GM23338 (cell line): ENCODE results near the gene NUTF2. TPM values are rescaled to one million over a fixed set of nuclear protein-coding genes. Genes with fewer than 3 reads are reported as not detected.

Experiments
- ATAC-seq: fragments of 200-7000 bp; cut with Tn5 transposase; 3 replicates; pipeline ENCODE4 v1.9.1; 2020
- DNase-seq: peaks from one replicate; pipeline ENCODE4 v3.0.0-alpha.2; 2015; ENCODE audit warnings: low spot score
- H2AFZ ChIP-seq: fragments of 200-600 bp; sonication (generic); 2 replicates; pipeline ENCODE4 v1.8.0; 2016; ENCODE audit warnings: antibody characterized with exemption, mild to moderate bottlenecking, moderate library complexity
- H3F3A ChIP-seq: fragments of 200-600 bp; sonication (generic); replicated peaks from 2 replicates; pipeline ENCODE4 v1.8.0; 2017; ENCODE audit warnings: antibody characterized with exemption, mixed run types, low read depth
- H3K27ac ChIP-seq: fragments of 200-600 bp; sonication (generic); 2 replicates; pipeline ENCODE4 v1.6.1; 2016; ENCODE audit warnings: low read depth
- H3K27me3 ChIP-seq: fragments of 200-600 bp; sonication (generic); 2 replicates; pipeline ENCODE4 v1.8.0; 2016; ENCODE audit warnings: mild to moderate bottlenecking, mixed run types, moderate library complexity; ENCODE audit not compliant: insufficient read depth
- H3K36me3 ChIP-seq: fragments of 200-600 bp; sonication (generic); 2 replicates; pipeline ENCODE4 v1.8.0; 2016; ENCODE audit warnings: mild to moderate bottlenecking; ENCODE audit not compliant: insufficient read depth
- H3K4me1 ChIP-seq: fragments of 200-600 bp; sonication (generic); 2 replicates; pipeline ENCODE4 v1.8.0; 2016; ENCODE audit warnings: mild to moderate bottlenecking, moderate library complexity; ENCODE audit not compliant: insufficient read depth
- H3K4me2 ChIP-seq: fragments of 200-600 bp; sonication (generic); 2 replicates; pipeline ENCODE4 v1.7.1; 2017; ENCODE audit warnings: mixed run types
- H3K4me3 ChIP-seq: fragments of 200-600 bp; sonication (generic); 2 replicates; pipeline ENCODE4 v1.6.1; 2016; ENCODE audit warnings: mixed run types
- H3K79me2 ChIP-seq: fragments of 200-600 bp; sonication (generic); replicated peaks from 2 replicates; pipeline ENCODE4 v1.8.0; 2017; ENCODE audit warnings: mild to moderate bottlenecking; ENCODE audit not compliant: insufficient read depth
- H3K9me2 ChIP-seq: fragments of 200-600 bp; sonication (generic); 2 replicates; pipeline ENCODE4 v1.8.0; 2017; ENCODE audit not compliant: insufficient read depth
- H4K20me1 ChIP-seq: fragments of 200-600 bp; sonication (generic); replicated peaks from 2 replicates; pipeline ENCODE4 v1.8.0; 2017; ENCODE audit warnings: mild to moderate bottlenecking; ENCODE audit not compliant: insufficient read depth
- H3K27ac Mint-ChIP-seq: 2 replicates; pipeline ENCODE4 v1.8.0; 2020; ENCODE audit warnings: inconsistent platforms, mild to moderate bottlenecking, moderate library complexity, mixed read lengths
- H3K27me3 Mint-ChIP-seq: 3 replicates; pipeline ENCODE4 v1.8.0; 2022; ENCODE audit warnings: low read depth, mild to moderate bottlenecking, moderate library complexity, mixed read lengths, inconsistent platforms; ENCODE audit not compliant: insufficient read depth, poor library complexity
- H3K36me3 Mint-ChIP-seq: 3 replicates; pipeline ENCODE4 v1.8.0; 2021; ENCODE audit warnings: low read depth, mild to moderate bottlenecking, inconsistent platforms, moderate library complexity, mixed read lengths
- H3K4me1 Mint-ChIP-seq: 3 replicates; pipeline ENCODE4 v1.8.0; 2020; ENCODE audit warnings: mild to moderate bottlenecking, inconsistent platforms, mixed read lengths
- H3K4me3 Mint-ChIP-seq: 3 replicates; pipeline ENCODE4 v1.8.0; 2021; ENCODE audit warnings: moderate library complexity, mild to moderate bottlenecking, inconsistent platforms, mixed read lengths
- H3K9me3 Mint-ChIP-seq: 3 replicates; pipeline ENCODE4 v1.8.0; 2020; ENCODE audit warnings: moderate library complexity, mild to moderate bottlenecking, inconsistent platforms, mixed read lengths
- CREB1 ChIP-seq: fragments of 250-450 bp; sonication (Bioruptor Pico); IDR thresholded peaks from 2 replicates; pipeline ENCODE4 v1.5.0; 2020; ENCODE audit warnings: low read depth, mild to moderate bottlenecking, moderate library complexity
- EZH2 ChIP-seq: fragments of 200-600 bp; sonication (generic); IDR thresholded peaks from one replicate; pipeline ENCODE4 v1.8.0; 2017; ENCODE audit warnings: antibody characterized with exemption, mild to moderate bottlenecking, low read depth; ENCODE audit not compliant: unreplicated experiment
- EZH2phosphoT487 ChIP-seq: fragments of 200-600 bp; sonication (generic); IDR thresholded peaks from one replicate; pipeline ENCODE4 v1.8.1; 2018; ENCODE audit warnings: antibody characterized with exemption; ENCODE audit not compliant: unreplicated experiment
- JUNB ChIP-seq: IDR thresholded peaks from one replicate; pipeline ENCODE4 v1.6.1; 2016; ENCODE audit warnings: antibody characterized with exemption; ENCODE audit not compliant: unreplicated experiment
- NANOG ChIP-seq: IDR thresholded peaks from 2 replicates; pipeline ENCODE4 v1.6.1; 2016; ENCODE audit warnings: antibody characterized with exemption, borderline replicate concordance
- POLR2AphosphoS5 ChIP-seq: IDR thresholded peaks from 2 replicates; pipeline ENCODE4 v1.6.1; 2016; ENCODE audit warnings: antibody characterized with exemption, low read depth
- STAT1 ChIP-seq: IDR thresholded peaks from one replicate; pipeline ENCODE4 v1.6.1; 2016; ENCODE audit warnings: antibody characterized with exemption; ENCODE audit not compliant: unreplicated experiment
- ZNF114 ChIP-seq: fragments of 250-450 bp; sonication (Bioruptor Pico); IDR thresholded peaks from 2 replicates; pipeline ENCODE4 v1.5.0; 2020; ENCODE audit warnings: mild to moderate bottlenecking, moderate library complexity
- ZNF331 ChIP-seq: fragments of 250-450 bp; sonication (Bioruptor Pico); IDR thresholded peaks from 2 replicates; pipeline ENCODE4 v1.5.0; 2020; ENCODE audit warnings: low read depth, mild to moderate bottlenecking, moderate library complexity
- polyA plus RNA-seq: library from polyadenylated mRNA; unstranded; fragments of >200 nt; fragmentation: Nextera tagmentation; extraction: Ambion mirVana; gene quantifications from 2 replicates; pipeline ENCODE4 v1.2.1, GENCODE V29; 2016
- total RNA-seq: library from RNA; depleted of rRNA; stranded (reverse); fragments of >200 nt; shearing (Covaris generic); gene quantifications from 2 replicates; pipeline ENCODE4 v1.2.3, GENCODE V29; 2014
- TF ChIP-seq, protein P1 (sequence below): IDR thresholded peaks from one replicate; pipeline ENCODE4 v1.6.1; 2018; ENCODE audit warnings: antibody characterized with exemption; ENCODE audit not compliant: unreplicated experiment
- TF ChIP-seq, protein P2 (sequence below): IDR thresholded peaks from 2 replicates; pipeline ENCODE4 v1.6.1; 2016; ENCODE audit warnings: antibody characterized with exemption
- TF ChIP-seq, protein P3 (sequence below): fragments of 250-450 bp; sonication (Bioruptor Pico); IDR thresholded peaks from 2 replicates; pipeline ENCODE4 v1.5.0; 2020; ENCODE audit warnings: mild to moderate bottlenecking, moderate library complexity
- TF ChIP-seq, protein P4 (sequence below), 2 experiments: fragments of 200-600 bp in 1 of 2; sonication (generic) in 1 of 2; conservative IDR thresholded peaks; 2 replicates each; pipeline versions ENCODE4 v1.5.1 to v1.6.1; 2016 to 2017; ENCODE audit warnings: antibody characterized with exemption in 2 of 2, low read depth in 2 of 2, mild to moderate bottlenecking in 2 of 2, moderate library complexity in 1 of 2

NUTF2 gene
- total and polyA plus RNA-seq, 2 experiments from 2014 or later, result 321 to 391 TPM

DNA sequence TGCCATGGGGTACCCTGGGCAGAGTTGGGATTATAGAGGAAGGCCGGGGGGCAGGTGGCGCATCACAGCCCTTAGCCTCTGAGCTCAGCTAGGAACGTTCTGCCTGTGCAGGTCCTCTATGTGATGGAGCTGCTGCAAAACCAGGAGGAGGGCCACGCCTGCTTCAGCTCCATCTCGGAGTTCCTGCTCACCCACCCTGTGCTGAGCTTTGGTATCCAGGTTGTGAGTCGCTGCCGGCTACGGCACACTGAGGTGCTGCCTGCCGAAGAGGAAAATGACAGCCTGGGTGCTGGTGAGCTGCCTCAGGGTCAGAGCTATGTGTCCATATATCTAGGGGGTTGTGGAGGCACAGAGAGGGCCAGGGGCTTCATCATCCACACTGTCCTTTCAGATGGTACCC is 32.1 kb downstream of the NUTF2 start:
- H2AFZ ChIP-seq, result no peak overlapping the region
- peaks cover 6% of the 10 kb centered on the region; the same call in 1 of the 2 replicates for H3F3A ChIP-seq
- TF ChIP-seq CREB1 (CRISPR knock-in tag) (no peak), EZH2phosphoT487 (no peak), POLR2AphosphoS5 (no peak), ZNF331 (CRISPR knock-in tag) (no peak), EZH2 (no peak), NANOG (no peak), STAT1 (no peak), JUNB (no peak), ZNF114 (CRISPR knock-in tag) (no peak)
- TF ChIP-seq, protein P1, sequence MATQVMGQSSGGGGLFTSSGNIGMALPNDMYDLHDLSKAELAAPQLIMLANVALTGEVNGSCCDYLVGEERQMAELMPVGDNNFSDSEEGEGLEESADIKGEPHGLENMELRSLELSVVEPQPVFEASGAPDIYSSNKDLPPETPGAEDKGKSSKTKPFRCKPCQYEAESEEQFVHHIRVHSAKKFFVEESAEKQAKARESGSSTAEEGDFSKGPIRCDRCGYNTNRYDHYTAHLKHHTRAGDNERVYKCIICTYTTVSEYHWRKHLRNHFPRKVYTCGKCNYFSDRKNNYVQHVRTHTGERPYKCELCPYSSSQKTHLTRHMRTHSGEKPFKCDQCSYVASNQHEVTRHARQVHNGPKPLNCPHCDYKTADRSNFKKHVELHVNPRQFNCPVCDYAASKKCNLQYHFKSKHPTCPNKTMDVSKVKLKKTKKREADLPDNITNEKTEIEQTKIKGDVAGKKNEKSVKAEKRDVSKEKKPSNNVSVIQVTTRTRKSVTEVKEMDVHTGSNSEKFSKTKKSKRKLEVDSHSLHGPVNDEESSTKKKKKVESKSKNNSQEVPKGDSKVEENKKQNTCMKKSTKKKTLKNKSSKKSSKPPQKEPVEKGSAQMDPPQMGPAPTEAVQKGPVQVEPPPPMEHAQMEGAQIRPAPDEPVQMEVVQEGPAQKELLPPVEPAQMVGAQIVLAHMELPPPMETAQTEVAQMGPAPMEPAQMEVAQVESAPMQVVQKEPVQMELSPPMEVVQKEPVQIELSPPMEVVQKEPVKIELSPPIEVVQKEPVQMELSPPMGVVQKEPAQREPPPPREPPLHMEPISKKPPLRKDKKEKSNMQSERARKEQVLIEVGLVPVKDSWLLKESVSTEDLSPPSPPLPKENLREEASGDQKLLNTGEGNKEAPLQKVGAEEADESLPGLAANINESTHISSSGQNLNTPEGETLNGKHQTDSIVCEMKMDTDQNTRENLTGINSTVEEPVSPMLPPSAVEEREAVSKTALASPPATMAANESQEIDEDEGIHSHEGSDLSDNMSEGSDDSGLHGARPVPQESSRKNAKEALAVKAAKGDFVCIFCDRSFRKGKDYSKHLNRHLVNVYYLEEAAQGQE, result no peak
- TF ChIP-seq, protein P2, sequence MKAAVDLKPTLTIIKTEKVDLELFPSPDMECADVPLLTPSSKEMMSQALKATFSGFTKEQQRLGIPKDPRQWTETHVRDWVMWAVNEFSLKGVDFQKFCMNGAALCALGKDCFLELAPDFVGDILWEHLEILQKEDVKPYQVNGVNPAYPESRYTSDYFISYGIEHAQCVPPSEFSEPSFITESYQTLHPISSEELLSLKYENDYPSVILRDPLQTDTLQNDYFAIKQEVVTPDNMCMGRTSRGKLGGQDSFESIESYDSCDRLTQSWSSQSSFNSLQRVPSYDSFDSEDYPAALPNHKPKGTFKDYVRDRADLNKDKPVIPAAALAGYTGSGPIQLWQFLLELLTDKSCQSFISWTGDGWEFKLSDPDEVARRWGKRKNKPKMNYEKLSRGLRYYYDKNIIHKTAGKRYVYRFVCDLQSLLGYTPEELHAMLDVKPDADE, result no peak
- TF ChIP-seq, protein P3, sequence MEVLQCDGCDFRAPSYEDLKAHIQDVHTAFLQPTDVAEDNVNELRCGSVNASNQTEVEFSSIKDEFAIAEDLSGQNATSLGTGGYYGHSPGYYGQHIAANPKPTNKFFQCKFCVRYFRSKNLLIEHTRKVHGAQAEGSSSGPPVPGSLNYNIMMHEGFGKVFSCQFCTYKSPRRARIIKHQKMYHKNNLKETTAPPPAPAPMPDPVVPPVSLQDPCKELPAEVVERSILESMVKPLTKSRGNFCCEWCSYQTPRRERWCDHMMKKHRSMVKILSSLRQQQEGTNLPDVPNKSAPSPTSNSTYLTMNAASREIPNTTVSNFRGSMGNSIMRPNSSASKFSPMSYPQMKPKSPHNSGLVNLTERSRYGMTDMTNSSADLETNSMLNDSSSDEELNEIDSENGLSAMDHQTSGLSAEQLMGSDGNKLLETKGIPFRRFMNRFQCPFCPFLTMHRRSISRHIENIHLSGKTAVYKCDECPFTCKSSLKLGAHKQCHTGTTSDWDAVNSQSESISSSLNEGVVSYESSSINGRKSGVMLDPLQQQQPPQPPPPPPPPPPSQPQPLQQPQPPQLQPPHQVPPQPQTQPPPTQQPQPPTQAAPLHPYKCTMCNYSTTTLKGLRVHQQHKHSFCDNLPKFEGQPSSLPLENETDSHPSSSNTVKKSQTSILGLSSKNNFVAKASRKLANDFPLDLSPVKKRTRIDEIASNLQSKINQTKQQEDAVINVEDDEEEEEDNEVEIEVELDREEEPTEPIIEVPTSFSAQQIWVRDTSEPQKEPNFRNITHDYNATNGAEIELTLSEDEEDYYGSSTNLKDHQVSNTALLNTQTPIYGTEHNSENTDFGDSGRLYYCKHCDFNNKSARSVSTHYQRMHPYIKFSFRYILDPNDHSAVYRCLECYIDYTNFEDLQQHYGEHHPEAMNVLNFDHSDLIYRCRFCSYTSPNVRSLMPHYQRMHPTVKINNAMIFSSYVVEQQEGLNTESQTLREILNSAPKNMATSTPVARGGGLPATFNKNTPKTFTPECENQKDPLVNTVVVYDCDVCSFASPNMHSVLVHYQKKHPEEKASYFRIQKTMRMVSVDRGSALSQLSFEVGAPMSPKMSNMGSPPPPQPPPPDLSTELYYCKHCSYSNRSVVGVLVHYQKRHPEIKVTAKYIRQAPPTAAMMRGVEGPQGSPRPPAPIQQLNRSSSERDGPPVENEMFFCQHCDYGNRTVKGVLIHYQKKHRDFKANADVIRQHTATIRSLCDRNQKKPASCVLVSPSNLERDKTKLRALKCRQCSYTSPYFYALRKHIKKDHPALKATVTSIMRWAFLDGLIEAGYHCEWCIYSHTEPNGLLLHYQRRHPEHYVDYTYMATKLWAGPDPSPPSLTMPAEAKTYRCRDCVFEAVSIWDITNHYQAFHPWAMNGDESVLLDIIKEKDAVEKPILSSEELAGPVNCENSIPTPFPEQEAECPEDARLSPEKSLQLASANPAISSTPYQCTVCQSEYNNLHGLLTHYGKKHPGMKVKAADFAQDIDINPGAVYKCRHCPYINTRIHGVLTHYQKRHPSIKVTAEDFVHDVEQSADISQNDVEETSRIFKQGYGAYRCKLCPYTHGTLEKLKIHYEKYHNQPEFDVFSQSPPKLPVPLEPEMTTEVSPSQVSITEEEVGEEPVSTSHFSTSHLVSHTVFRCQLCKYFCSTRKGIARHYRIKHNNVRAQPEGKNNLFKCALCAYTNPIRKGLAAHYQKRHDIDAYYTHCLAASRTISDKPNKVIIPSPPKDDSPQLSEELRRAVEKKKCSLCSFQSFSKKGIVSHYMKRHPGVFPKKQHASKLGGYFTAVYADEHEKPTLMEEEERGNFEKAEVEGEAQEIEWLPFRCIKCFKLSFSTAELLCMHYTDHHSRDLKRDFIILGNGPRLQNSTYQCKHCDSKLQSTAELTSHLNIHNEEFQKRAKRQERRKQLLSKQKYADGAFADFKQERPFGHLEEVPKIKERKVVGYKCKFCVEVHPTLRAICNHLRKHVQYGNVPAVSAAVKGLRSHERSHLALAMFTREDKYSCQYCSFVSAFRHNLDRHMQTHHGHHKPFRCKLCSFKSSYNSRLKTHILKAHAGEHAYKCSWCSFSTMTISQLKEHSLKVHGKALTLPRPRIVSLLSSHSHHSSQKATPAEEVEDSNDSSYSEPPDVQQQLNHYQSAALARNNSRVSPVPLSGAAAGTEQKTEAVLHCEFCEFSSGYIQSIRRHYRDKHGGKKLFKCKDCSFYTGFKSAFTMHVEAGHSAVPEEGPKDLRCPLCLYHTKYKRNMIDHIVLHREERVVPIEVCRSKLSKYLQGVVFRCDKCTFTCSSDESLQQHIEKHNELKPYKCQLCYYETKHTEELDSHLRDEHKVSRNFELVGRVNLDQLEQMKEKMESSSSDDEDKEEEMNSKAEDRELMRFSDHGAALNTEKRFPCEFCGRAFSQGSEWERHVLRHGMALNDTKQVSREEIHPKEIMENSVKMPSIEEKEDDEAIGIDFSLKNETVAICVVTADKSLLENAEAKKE, result no peak
- TF ChIP-seq, protein P4, sequence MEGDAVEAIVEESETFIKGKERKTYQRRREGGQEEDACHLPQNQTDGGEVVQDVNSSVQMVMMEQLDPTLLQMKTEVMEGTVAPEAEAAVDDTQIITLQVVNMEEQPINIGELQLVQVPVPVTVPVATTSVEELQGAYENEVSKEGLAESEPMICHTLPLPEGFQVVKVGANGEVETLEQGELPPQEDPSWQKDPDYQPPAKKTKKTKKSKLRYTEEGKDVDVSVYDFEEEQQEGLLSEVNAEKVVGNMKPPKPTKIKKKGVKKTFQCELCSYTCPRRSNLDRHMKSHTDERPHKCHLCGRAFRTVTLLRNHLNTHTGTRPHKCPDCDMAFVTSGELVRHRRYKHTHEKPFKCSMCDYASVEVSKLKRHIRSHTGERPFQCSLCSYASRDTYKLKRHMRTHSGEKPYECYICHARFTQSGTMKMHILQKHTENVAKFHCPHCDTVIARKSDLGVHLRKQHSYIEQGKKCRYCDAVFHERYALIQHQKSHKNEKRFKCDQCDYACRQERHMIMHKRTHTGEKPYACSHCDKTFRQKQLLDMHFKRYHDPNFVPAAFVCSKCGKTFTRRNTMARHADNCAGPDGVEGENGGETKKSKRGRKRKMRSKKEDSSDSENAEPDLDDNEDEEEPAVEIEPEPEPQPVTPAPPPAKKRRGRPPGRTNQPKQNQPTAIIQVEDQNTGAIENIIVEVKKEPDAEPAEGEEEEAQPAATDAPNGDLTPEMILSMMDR (conservative IDR thresholded peaks at IDR 0.05; ENCODE audit: low read depth in 2 of 2), result no peak
- H4K20me1 ChIP-seq, result peaks cover 4% of the 10 kb centered on the region
- DNase-seq (no peak), ATAC-seq (no peak)
- peaks cover 12% of the 10 kb centered on the region for H3K27me3 Mint-ChIP-seq
- H3K4me2 ChIP-seq, result no peak overlapping the region
- peaks cover 5% of the 10 kb centered on the region; the same call in 2 of the 3 replicates for H3K4me1 Mint-ChIP-seq
- peaks cover 2% of the 10 kb centered on the region; the same call in 1 of the 2 replicates for H3K4me1 ChIP-seq
- H3K27ac ChIP-seq, result no peak overlapping the region
- no peak overlapping the region for H3K4me3 ChIP-seq
- H3K79me2 ChIP-seq, result peaks cover 19% of the 10 kb centered on the region
- H3K27ac Mint-ChIP-seq, result no peak overlapping the region
- no peaks in the 10 kb centered on the region for H3K27me3 ChIP-seq
- H3K4me3 Mint-ChIP-seq, result no peak overlapping the region
- H3K36me3 Mint-ChIP-seq, result peaks cover 62% of the 10 kb centered on the region
- H3K36me3 ChIP-seq, result peaks cover 25% of the 10 kb centered on the region; the same call in 1 of the 2 replicates
- H3K9me2 ChIP-seq, result no peaks in the 10 kb centered on the region
- H3K9me3 Mint-ChIP-seq, result no peaks in the 10 kb centered on the region; the same call in 2 of the 3 replicates
